ENCODE measurements around the gene ZNF70.
A peak's percentile ranks its signal among the peaks of the same experiment; 100 is the strongest.

Gene ZNF70

DNA sequence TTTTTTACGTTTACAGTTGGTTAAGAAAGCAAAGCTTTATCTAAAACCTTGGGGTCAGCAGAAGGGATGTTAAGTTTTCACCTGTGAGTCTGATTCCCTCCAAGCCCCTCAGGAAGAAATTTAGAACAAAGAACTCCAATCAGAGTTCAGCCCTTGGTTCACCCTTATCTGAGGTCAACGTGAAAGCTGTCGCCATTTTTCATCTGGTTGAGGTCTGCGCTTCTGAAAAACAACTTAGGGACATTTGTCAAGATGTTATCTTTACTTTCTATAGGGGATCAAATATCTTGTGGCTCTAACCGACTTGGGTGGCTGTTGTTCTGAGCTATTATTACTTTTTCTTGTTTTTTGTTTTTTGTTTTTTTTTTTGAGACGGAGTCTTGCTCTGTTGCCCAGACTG lies 30.1 kb downstream of the ZNF70 start:
- no peak for FAIRE-seq

DNA sequence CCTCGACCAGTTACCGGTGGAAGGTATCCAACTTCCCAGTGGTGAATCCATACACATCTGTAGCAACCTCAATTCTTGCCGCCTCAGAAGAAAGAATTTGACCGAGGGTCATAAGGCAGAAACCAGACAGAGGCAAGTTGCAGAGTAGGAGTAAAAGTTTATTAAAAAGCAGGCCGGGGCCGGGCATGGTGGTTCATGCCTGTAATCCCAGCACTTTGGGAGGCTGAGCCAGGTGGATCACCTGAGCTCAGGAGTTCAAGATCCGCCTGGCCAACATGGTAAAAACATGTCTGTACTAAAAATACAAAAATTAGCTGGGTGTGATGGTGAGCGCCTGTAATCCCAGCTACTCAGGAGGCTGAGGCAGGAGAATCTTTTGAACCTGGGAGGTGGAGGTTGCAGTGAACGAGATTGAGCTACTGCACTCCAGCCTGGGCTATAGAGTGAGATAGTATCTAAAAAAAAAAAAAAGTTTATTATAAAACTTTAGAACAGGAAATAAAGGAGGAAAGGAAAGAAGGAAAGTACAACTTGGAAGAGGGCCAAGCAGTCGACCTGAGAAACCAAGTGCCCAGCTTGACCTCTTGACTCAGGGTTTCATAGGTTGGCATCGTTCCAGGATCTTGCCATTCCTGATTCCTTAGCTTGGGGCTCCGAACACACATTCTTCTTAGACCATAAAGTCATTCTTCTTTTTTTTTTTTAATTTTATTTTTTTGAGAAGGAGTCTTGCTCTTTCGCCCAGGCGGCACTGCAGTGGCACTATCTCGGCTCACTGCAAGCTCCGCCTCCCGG lies 32.3 kb downstream of the ZNF70 start:
- no peak for DNase-seq (ENCODE audit: low spot score)
- no peak for FAIRE-seq

More for the DNA sequence above, 30.1 kb downstream of the ZNF70 start:
- DNase-seq (ENCODE audit: low spot score): no peak

DNA sequence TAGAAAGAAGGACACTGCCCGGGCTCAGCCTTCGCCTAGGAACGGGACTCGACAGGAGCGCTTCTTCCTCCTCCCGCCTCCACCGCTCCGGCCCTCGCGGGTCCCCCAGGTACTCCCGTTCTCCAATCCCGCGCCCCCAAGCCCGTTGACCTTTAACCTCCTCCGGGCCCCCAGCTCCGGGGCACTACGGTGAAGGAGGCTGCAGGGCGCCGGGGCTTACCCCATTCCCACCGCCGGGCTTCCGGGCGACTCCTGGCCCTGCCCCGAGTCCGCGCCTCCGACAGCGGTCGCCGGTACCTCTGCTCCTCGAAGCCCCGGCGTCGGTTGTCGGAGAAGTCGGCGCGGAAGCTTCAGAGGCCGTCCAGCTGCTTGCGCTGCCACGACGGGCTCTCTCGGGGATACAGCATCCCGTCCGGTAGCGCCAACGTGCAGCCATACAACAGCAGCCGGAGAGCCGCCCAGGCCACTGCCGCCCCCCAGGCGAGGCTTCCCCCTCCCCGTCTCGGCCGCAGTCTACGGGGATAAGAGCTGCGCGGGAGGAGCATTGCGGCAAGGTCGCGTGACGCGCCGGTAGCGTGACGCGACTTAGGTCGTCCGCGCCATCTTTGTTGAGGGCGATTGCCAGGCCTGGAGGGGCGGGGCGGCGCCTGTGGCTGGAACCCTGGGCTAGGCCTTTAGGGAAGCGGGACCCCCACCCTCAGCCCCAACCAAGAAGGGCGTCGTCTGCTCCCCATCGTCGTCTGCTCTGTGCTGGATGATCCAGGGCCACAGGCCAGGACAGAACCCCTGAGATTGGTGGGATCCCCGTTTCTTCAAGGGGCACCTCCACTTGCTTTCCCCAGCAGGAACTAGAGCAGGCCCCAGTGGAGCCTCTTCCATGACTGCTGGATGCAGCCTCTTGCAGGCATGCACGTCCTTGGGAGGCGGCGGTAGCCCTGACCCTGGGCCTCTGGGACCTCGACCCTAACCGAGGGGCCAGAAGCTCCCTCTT lies 33.8 kb downstream of the ZNF70 start:
- DNase-seq (ENCODE audit: low spot score) (peak; percentile 98), FAIRE-seq (peak; percentile 100)

DNA sequence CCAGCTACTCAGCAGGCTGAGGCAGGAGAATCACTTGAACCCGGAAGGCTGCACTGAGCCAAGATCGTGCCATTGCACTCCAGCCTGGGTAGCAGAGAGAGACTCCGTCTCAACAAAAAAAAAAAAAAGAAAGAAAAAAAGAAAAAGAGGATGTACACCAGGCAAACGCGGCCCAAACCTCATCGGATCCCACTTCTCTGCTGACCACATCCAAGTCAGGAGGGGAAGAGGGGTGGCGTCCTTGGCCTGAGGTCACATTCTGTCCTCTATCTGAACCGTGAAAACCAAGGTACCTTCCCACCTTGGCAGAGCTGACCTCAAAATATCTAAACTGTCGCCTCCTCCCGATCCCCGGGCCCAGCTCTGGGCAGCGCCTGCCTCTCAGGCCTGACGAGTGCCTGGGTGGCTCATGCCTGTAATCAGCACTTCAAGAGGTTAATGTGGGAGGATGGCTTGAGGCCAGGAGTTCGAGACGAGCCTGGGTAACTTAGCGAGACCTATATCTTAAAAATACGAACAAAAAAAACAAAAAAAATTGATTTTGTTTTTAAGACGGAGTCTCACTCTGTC lies 35.0 kb downstream of the ZNF70 start:
- no peak for FAIRE-seq

DNA sequence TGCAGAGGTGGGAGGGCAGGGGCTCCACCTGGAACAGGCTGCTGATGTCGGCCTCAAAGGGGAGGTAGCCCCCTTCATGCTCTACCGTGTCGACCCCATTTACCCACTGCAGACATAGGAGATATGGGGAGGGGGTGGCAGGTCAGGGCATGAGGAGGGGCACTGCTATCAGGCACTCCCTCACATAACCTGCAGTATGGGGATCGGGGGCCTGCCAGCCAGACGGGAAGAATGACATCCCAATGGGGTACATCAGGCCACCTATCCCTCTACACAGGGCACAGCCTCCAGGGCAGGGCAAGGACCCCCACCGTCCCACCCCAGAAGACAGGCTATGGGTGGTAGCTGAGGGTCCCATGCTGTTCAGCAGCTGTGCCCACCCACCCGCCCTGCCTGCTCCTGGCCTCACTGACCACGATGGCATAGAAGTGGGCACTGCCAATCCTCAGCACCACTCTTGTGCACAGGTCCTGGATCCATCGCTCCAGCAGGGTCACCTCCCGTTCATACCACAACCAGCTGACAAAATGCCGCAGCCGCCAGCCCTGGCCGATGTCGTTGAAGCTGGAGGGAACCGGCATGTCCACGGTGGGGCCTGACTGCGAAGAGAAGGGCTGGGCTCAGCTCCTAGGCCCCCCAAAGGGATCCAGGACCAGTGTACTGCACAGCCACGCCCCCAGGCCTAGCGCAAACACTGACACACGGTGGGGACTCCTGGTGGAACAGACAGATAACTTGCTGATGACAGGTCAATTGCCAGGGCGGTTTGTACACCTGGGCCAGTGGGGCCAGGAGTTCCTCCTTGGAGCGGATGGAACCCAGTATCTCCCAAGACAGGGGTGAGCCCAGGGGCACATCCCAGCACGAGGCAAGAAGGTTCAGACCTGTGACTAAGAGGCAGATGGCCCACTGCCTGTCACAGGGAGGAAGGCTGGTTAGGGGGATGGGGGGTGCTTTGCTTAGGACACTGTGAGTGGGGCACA lies 36.0 kb downstream of the ZNF70 start:
- peak; percentile 61 for FAIRE-seq
- no peak for DNase-seq (ENCODE audit: low spot score)

More for the DNA sequence above, 35.0 kb downstream of the ZNF70 start:
- DNase-seq (ENCODE audit: low spot score): no peak

DNA sequence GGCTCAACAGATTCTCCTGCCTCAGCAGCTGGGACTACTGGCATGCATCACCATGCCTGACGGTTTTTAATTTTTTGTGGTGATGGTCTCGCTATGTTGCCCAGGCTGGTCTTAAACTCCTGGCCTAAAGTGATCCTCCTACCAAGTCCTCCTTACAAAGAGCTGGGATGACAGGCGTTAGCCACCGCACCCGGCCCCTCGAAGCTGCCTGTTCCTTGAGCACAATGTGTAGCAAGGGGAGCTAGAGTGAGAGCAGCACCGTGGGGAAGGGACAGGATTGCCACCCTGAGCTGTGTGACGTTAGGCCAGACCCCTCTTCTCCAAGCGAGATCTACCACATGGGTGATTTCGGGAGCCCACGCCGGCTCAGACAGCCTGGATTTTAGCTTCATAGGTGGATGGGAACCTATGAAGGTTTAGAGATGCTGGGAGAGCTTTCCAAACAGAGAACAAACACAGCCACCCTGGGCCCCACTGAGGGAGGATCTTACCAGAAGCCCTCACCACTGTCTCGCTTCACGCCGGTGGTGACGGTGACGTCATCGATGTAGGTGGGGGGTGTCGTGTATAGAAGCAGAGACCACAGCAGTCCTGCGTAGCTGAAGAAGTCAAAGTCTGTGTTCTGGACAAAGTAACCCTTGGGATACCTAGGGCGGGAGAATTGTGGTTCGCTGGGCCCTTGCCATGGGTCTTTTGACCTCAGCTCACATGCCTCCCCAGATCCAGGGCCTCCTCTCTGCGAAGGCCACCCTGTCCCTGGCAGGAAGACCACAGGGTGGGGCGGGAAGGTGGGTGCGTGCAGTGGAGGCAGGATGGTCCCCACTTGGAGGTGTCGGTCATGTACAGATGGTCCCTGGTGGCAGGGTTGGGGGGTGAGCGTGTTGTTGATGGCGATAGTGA lies 37.0 kb downstream of the ZNF70 start:
- DNase-seq (ENCODE audit: low spot score) (no peak), FAIRE-seq (peak; percentile 93)

DNA sequence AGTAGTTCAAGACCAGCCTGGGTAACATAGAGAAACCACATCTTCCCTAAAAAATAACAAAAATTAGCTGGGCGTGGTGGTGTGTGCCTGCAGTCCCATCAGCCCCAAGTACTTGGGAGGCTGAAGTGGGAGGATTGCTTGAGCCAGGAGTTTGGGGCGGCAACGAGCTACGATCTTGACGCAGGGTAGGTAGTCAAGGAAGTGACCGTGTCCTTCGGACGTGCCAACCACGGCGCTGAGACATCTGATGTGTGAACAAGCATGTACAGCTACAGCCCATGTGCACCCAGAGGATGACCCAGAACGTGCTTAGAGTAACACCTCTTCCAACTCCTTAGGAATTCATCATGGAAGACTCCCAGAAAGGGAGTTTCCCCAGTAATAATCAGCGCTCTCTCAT lies 38.7 kb downstream of the ZNF70 start:
- FAIRE-seq: no peak
- no peak for DNase-seq (ENCODE audit: low spot score)

DNA sequence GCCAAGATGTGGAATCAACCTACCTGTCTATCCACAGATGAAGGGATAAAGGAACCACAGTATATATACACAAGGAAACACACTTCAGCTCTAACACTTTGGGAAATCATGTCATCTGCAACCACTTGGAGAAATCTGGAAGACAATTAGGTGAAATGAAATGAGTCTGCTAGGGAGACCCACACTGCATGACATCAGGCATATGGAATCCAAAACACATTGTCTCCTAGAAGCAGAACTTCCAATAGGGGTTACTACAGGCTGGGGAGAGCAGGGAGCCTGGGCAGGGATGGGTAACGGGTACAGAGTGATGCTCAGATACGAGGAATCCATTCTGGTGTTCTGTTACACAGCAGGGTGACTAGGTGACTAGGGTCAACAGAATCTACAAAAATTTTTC lies 41.8 kb downstream of the ZNF70 start:
- DNase-seq (ENCODE audit: low spot score) (no peak), FAIRE-seq (no peak)

DNA sequence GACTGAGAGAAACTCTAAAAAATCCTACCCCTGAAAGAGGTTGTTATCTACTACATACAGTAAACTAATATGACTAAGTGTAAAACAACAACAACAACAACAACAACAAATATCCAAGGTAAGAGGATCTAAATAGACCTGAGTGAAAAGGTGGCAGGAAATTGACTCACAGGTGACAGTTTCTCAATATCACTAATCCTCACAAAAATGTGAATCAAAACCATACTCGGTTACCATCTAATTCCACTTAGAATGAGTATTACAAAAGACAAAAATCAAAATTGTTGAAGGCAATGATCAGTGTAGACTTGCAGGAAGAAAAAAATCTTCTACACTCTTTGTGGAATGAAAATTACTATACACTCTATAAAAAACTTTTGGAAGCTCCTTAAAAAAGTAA lies 42.6 kb downstream of the ZNF70 start:
- FAIRE-seq (no peak), DNase-seq (ENCODE audit: low spot score) (no peak)

DNA sequence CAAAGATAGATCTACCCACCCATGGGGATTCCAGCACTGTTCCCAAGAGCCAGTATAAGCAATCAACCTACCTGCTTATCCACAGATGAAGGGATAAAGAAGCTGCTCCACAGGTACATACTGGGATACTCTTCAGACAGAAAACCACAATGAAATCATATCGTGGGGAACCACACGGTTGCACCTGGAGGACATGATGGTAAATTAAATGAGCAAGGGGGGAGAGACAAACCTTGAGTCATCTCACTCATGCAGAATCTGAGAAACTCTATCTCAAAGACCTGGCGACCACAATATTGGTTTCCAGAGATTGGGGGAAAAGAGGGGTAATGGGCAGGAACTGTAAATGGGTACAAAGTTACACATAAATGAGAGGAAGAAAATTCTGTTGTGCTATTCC lies 45.6 kb downstream of the ZNF70 start:
- DNase-seq (ENCODE audit: low spot score): no peak
- no peak for FAIRE-seq

DNA sequence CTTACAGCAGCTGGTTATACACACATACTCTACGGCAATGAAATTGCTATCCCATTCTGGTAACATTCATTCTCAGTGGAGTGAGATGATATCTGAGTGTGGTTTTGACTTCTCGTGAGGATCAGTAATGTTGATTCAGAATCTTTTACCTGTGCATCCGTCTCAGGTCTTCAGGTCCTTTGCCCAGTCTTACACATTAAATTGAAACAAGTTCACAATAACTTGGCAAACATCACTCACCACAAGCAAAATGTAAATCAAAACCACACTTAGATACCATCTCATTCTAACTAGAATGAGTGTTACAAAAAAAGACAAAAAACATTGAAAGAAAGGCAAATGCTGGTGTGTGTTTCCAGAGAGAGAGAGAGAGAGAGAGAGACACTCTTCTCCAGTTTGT lies 46.1 kb downstream of the ZNF70 start:
- DNase-seq (ENCODE audit: low spot score): no peak
- FAIRE-seq: peak; percentile 27

DNA sequence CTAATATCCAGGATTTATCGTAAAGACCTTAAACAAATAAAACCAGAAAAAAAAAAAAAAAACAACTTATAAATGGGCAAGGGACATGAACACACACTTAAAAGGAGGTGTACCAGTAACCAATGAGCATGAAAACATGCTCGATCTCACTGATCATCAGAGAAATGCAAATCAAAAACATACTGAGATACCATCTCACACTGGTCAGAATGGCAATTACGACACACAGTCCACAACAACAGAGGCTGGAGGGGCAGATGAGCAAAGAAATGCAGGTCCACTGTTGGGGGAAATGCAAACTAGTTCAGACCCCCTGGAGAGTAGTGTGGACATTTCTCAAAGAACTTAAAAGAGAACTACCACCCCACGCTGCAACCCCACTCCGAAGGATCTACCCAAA lies 46.9 kb downstream of the ZNF70 start:
- FAIRE-seq (peak; percentile 76), DNase-seq (ENCODE audit: low spot score) (no peak)

DNA sequence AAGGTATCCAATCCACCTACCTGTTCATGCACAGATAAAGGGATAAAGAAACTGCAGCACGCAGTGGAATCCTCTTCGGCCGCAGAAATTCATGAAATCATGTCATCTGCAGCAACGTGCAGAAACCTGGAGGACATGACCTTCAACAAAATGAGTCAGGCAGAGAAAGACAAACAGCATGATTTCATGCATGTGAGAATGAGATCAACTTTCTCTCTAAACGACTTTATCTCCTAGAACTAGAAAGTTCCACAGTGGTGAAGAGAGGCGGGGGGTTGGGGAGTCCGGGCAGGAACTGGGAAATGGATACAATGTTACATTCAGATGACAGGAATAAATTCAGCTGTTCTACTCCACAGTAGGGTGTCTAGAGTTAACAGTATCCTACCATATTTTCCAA lies 50.2 kb downstream of the ZNF70 start:
- FAIRE-seq (no peak), DNase-seq (ENCODE audit: low spot score) (no peak)

DNA sequence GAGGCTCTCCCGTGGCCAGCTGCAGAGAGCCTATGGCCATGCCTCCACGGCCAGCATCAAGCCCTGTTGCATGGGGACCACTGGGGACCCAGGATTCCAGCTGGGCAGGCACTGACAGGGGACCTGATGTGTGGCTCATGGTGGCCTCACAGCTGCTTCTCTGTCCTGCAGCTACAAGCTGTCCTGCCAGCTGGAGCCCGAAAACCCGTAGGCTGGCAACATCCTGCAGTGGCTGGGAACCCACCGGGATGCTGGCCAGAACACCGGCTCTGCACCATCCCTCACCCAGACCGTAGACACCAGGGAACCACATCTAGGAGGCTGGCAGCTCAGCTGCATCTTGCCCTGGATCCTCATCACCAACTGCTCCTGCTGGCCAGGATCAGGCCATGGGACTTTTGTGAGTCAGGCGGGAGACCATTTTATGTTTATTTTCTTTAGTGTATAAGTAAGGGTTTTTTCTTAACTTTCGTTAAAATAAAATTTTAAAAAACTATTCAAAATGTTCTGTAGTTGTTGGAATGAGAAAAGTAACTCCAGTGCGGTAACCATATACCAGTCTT lies 52.2 kb downstream of the ZNF70 start:
- DNase-seq (ENCODE audit: low spot score) (no peak), FAIRE-seq (no peak)

DNA sequence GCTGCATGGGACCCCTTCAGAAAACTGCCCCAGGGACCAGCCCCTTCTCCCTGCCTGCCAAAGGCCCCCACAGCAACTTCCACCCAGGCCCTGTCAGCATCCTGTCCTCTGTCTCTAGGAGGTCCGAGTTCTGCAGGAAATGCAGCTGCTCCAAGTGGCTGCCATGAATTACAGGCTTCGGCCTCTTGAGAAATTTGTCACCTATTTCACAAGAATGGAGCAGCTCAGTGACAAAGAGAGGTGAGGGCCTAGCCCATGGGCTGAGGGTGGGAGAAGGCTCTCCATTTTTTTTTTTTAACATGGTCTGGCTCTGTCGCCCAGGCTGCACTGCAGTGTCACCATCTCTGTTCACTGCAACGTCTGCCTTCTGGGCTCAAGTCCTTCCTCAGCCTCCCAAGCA lies 52.8 kb downstream of the ZNF70 start:
- DNase-seq (ENCODE audit: low spot score) (no peak), FAIRE-seq (no peak)

DNA sequence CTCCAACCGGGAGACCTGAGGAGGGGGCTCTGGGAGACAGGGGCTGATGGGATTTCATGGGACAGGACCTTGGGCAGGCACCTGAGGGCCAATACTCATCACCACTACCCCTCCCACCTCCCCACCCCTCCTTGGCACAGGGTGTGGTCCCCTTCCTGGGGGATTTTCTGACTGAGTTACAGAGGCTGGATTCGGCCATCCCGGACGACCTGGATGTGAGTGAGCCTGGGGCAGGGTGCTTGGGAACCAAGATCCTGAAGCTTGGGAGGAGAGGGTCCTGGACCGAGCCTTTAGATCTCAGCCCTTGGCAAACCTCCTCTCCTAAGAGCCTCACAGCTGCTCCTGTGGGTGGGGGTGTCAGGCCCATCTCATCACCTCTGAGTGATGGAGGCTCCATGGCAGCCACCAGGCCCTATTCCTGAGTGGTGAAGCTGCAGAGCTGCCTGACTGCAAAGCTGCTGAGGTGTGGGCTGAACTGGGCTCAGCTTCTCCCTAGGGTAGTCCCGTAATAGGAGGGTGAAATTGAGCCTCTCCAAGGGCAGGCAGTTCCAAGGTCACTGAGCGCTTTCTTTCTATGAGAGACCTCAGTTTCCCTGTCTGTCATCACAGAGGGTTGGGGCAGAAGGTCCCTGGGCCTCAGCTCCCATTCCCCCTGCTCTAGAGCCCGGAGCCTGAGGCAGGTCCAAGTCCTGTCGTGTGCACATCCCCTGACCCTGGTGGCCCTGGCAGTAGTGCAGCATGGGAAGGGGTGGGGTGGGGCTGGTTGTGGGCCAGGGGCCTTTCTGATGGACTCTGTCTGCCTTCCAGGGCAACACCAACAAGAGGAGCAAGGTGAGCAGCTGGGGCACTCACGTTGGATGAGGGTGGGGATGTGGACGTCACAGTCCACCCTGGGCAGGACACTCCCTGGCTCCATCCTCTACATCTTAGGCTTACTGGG lies 53.6 kb downstream of the ZNF70 start:
- peak; percentile 32 for FAIRE-seq

DNA sequence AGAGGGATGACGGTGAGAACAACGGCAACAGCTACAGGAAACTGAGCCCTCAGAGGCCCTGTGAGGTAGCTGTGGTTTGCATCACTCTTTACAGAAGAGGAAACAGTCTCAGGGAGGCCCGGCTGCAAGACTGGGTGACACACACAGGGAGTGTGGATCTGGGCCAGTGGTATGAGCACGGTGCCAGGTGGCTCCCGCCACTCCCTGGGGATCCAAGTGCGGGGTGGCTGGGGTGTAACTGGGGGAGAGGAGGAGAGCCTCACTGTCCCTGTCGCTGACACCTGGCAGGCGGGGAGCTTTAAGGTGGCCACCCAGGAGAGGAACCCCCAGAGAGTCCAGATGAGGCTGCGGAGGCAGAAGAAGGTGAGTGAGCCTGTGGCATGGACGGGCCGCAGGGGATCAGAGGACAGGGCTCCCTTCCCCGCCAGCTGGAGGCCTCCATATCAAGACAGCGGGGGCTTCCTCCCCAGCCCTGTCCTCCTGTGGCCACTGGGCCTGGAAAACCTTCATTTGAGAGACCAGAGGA lies 54.5 kb downstream of the ZNF70 start:
- DNase-seq (ENCODE audit: low spot score): no peak
- FAIRE-seq: no peak

More for the DNA sequence above, 53.6 kb downstream of the ZNF70 start:
- DNase-seq (ENCODE audit: low spot score): no peak

Data from urothelium cell line (cell line).